Liver (tissue), 9 donors: Measurements from ENCODE around the gene FBXO47. TPM values are rescaled to one million over a fixed set of nuclear protein-coding genes. Genes with fewer than 3 reads are reported as not detected.

Experiments
- DNase-seq: peaks from one replicate; pipeline ENCODE4 v3.0.0-alpha.2; 2017; ENCODE audit warnings: low spot score
- H3K27ac ChIP-seq, 2 donors: one replicate each; pipeline ENCODE4 v1.7.0; 2013; ENCODE audit warnings: inconsistent platforms in 2 of 2, low read length in 2 of 2, control low read depth in 1 of 2, low read depth in 1 of 2, mild to moderate bottlenecking in 1 of 2
- H3K27me3 ChIP-seq, 4 donors: one replicate each; pipeline versions ENCODE4 v1.6.1 to v1.7.0; 2013; ENCODE audit warnings: low read length in 3 of 4, inconsistent platforms in 1 of 4, mild to moderate bottlenecking in 1 of 4, moderate library complexity in 1 of 4; ENCODE audit not compliant: control insufficient read depth in 4 of 4, insufficient read depth in 4 of 4
- H3K36me3 ChIP-seq, 4 donors: one replicate each; pipeline versions ENCODE4 v1.6.1 to v1.7.0; 2013; ENCODE audit warnings: low read length in 3 of 4, mild to moderate bottlenecking in 3 of 4, low read depth in 1 of 4, moderate library complexity in 1 of 4; ENCODE audit not compliant: control insufficient read depth in 4 of 4, insufficient read depth in 3 of 4
- H3K4me1 ChIP-seq, 4 donors: one replicate each; pipeline versions ENCODE4 v1.6.1 to v1.7.0; 2013; ENCODE audit warnings: low read length in 3 of 4, mild to moderate bottlenecking in 3 of 4, moderate library complexity in 1 of 4; ENCODE audit not compliant: control insufficient read depth in 4 of 4, insufficient read depth in 4 of 4
- H3K4me3 ChIP-seq, 3 donors: one replicate each; pipeline versions ENCODE4 v1.6.1 to v1.7.0; 2013; ENCODE audit warnings: low read length in 3 of 3, control low read depth in 1 of 3, low read depth in 1 of 3, mild to moderate bottlenecking in 1 of 3
- H3K9ac ChIP-seq, 2 donors: one replicate each; pipeline ENCODE4 v1.7.0; 2013; ENCODE audit warnings: low read length in 2 of 2, mild to moderate bottlenecking in 2 of 2, moderate library complexity in 2 of 2, control low read depth in 1 of 2, low read depth in 1 of 2
- H3K9me3 ChIP-seq, 4 donors: one replicate each; pipeline versions ENCODE4 v1.6.1 to v1.7.0; 2013; ENCODE audit warnings: low read length in 3 of 4; ENCODE audit not compliant: control insufficient read depth in 4 of 4
- EGR1 ChIP-seq, 2 donors: IDR thresholded peaks; 2 replicates each; pipeline ENCODE4 v1.6.1; 2016 to 2018; ENCODE audit warnings: antibody characterized with exemption in 2 of 2, low read depth in 2 of 2
- HNF4A ChIP-seq, 2 donors: conservative IDR thresholded peaks; 2 replicates each; pipeline ENCODE4 v1.6.1; 2016; ENCODE audit warnings: antibody characterized with exemption in 2 of 2, mild to moderate bottlenecking in 2 of 2
- HNF4G ChIP-seq: IDR thresholded peaks from 2 replicates; pipeline ENCODE4 v1.6.1; 2016; ENCODE audit warnings: antibody characterized with exemption
- NR2F2 ChIP-seq: IDR thresholded peaks from 2 replicates; pipeline ENCODE4 v1.6.1; 2016; ENCODE audit warnings: antibody characterized with exemption
- RAD21 ChIP-seq, 2 donors: IDR thresholded peaks; 2 replicates each; pipeline ENCODE4 v1.6.1; 2016; ENCODE audit warnings: antibody characterized with exemption in 2 of 2, mild to moderate bottlenecking in 2 of 2
- RXRA ChIP-seq, 2 donors: IDR thresholded peaks; 2 replicates each; pipeline ENCODE4 v1.6.1; 2017 to 2018; ENCODE audit warnings: antibody characterized with exemption in 2 of 2, mild to moderate bottlenecking in 1 of 2
- SP1 ChIP-seq: IDR thresholded peaks from 2 replicates; pipeline ENCODE4 v1.6.1; 2018; ENCODE audit warnings: antibody characterized with exemption, mild to moderate bottlenecking
- TAF1 ChIP-seq: conservative IDR thresholded peaks from 2 replicates; pipeline ENCODE4 v1.6.1; 2016; ENCODE audit warnings: antibody characterized with exemption, mild to moderate bottlenecking
- YY1 ChIP-seq: IDR thresholded peaks from 2 replicates; pipeline ENCODE4 v1.6.1; 2016; ENCODE audit warnings: antibody characterized with exemption, mild to moderate bottlenecking
- WGBS: extraction: QIAGEN DNeasy Blood & Tissue Kit; methylation state at CpG from one replicate; pipeline ENCODE4 v1.1.7; 2013; 5-methylcytosine and 5-hydroxymethylcytosine counted together
- polyA plus RNA-seq, 2 donors: library from polyadenylated mRNA; stranded (reverse) in 1 of 2; unstranded in 1 of 2; fragments of 200-250 nt in 1 of 2; fragments of >200 nt in 1 of 2; fragmentation: Nextera tagmentation in 1 of 2; extraction: Ambion mirVana in 1 of 2; gene quantifications; one replicate each; pipeline versions ENCODE4 v1.2.1 to v1.2.3, GENCODE V29; 2013 to 2015
- total RNA-seq, 2 donors: library from RNA; depleted of rRNA; stranded (reverse); fragments of >200 nt; gene quantifications; one replicate each; pipeline ENCODE4 v1.2.3, GENCODE V29; 2014
- TF ChIP-seq, protein P1 (sequence below): IDR thresholded peaks from 2 replicates; pipeline ENCODE4 v1.6.1; 2016; ENCODE audit warnings: antibody characterized with exemption
- TF ChIP-seq, protein P2 (sequence below): IDR thresholded peaks from 2 replicates; pipeline ENCODE4 v1.6.1; 2016; ENCODE audit warnings: antibody characterized with exemption
- TF ChIP-seq, protein P3 (sequence below): IDR thresholded peaks from 2 replicates; pipeline ENCODE4 v1.6.1; 2016; ENCODE audit warnings: antibody characterized with exemption, mild to moderate bottlenecking
- TF ChIP-seq, protein P4 (sequence below): IDR thresholded peaks from 2 replicates; pipeline ENCODE4 v1.6.1; 2016; ENCODE audit warnings: antibody characterized with exemption
- donor health status: healthy.
- donor health status: healthy.
- donor health status: healthy.
- donor health status: healthy.
- donor health status: healthy.

Gene FBXO47
- total and polyA plus RNA-seq, 4 donors = not detected

DNA sequence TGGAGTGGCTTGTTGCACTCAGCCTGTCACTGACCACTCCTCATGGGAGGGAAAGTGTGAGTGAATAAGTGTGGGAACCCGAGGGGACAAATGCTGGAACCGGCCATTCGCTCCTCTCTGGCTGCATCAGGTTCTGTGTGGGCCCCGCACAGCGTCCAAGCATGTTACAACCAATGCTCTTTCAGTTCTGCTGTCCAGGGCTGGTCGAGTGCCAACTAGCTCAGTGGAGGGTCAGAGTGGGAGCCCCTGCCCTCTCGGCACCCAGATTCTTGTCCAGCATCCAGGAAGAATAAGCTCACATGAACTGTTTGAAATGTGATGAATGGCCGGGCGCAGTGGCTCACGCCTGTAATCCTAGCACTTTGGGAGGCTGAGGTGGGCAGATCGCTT, 48.3 kb upstream of the FBXO47 start:
- Histone ChIP-seq H3K27ac (no peak overlapping the region), H3K4me3 (no peak overlapping the region), H3K9ac (no peak overlapping the region), H3K4me1 (peaks cover 0 to 2% (median 0%) of the 10 kb centered on the region in 4 donors), H3K27me3 (no peaks in the 10 kb centered on the region), H3K9me3 (no peaks in the 10 kb centered on the region), H3K36me3 (no peaks in the 10 kb centered on the region)
- WGBS = 89% methylated on average over 11 of the region's 11 CpGs
- TF ChIP-seq, protein P1, sequence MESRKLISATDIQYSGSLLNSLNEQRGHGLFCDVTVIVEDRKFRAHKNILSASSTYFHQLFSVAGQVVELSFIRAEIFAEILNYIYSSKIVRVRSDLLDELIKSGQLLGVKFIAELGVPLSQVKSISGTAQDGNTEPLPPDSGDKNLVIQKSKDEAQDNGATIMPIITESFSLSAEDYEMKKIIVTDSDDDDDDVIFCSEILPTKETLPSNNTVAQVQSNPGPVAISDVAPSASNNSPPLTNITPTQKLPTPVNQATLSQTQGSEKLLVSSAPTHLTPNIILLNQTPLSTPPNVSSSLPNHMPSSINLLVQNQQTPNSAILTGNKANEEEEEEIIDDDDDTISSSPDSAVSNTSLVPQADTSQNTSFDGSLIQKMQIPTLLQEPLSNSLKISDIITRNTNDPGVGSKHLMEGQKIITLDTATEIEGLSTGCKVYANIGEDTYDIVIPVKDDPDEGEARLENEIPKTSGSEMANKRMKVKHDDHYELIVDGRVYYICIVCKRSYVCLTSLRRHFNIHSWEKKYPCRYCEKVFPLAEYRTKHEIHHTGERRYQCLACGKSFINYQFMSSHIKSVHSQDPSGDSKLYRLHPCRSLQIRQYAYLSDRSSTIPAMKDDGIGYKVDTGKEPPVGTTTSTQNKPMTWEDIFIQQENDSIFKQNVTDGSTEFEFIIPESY = no peak
- no peak for DNase-seq

DNA sequence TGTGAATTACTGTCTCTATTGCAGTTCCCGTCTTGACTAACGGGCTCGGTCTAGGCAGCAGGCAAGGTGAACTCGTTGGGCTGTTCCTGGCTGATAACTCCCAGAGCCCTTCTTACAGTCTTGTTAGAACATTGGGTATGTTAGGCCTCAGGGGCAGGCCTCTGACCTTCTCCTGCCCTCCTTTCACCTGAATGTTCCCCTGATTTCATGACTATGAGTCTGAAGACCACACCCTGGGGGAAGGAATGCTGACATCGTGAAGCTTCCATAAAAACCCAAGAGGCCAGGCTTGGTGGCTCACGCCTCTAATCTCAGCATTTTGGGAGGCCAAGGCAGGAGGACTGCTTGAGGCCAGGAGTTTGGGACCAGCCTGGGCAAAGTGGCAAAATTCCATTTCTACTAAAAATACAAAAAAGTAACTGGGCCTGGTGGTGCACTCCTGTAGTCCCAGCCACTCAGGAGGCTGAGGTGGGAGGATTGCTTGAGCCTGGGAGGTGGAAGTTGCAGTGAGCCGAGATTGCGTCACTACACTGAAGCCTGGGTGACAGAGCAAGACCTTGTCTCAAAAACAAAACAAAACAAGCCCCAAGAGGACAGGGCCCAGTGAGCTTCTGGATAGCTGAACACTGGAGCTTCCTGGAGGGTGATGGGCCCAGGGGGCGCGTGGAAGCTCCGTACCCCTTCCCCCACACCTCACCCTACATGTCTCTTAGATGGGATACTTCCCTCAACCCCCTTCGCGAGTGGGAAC, 47.8 kb upstream of the FBXO47 start:
- Histone ChIP-seq H3K9ac (no peak overlapping the region), H3K27ac (no peak overlapping the region), H3K36me3 (no peaks in the 10 kb centered on the region), H3K4me3 (no peak overlapping the region), H3K9me3 (no peaks in the 10 kb centered on the region), H3K4me1 (peaks cover 0 to 2% (median 0%) of the 10 kb centered on the region in 4 donors), H3K27me3 (no peaks in the 10 kb centered on the region)
- WGBS = 86% methylated on average over 13 of the region's 13 CpGs
- TF ChIP-seq EGR1 (IDR thresholded peaks at IDR 0.05; ENCODE audit: low read depth in 2 of 2) (no peak), NR2F2 (no peak), YY1 (no peak), SP1 (no peak), RAD21 (IDR thresholded peaks at IDR 0.05) (no peak), HNF4A (conservative IDR thresholded peaks at IDR 0.05) (no peak), HNF4G (no peak)
- TF ChIP-seq, protein P2, sequence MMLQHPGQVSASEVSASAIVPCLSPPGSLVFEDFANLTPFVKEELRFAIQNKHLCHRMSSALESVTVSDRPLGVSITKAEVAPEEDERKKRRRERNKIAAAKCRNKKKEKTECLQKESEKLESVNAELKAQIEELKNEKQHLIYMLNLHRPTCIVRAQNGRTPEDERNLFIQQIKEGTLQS = no peak
- TF ChIP-seq, protein P3, sequence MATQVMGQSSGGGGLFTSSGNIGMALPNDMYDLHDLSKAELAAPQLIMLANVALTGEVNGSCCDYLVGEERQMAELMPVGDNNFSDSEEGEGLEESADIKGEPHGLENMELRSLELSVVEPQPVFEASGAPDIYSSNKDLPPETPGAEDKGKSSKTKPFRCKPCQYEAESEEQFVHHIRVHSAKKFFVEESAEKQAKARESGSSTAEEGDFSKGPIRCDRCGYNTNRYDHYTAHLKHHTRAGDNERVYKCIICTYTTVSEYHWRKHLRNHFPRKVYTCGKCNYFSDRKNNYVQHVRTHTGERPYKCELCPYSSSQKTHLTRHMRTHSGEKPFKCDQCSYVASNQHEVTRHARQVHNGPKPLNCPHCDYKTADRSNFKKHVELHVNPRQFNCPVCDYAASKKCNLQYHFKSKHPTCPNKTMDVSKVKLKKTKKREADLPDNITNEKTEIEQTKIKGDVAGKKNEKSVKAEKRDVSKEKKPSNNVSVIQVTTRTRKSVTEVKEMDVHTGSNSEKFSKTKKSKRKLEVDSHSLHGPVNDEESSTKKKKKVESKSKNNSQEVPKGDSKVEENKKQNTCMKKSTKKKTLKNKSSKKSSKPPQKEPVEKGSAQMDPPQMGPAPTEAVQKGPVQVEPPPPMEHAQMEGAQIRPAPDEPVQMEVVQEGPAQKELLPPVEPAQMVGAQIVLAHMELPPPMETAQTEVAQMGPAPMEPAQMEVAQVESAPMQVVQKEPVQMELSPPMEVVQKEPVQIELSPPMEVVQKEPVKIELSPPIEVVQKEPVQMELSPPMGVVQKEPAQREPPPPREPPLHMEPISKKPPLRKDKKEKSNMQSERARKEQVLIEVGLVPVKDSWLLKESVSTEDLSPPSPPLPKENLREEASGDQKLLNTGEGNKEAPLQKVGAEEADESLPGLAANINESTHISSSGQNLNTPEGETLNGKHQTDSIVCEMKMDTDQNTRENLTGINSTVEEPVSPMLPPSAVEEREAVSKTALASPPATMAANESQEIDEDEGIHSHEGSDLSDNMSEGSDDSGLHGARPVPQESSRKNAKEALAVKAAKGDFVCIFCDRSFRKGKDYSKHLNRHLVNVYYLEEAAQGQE = no peak
- no peak for DNase-seq

DNA sequence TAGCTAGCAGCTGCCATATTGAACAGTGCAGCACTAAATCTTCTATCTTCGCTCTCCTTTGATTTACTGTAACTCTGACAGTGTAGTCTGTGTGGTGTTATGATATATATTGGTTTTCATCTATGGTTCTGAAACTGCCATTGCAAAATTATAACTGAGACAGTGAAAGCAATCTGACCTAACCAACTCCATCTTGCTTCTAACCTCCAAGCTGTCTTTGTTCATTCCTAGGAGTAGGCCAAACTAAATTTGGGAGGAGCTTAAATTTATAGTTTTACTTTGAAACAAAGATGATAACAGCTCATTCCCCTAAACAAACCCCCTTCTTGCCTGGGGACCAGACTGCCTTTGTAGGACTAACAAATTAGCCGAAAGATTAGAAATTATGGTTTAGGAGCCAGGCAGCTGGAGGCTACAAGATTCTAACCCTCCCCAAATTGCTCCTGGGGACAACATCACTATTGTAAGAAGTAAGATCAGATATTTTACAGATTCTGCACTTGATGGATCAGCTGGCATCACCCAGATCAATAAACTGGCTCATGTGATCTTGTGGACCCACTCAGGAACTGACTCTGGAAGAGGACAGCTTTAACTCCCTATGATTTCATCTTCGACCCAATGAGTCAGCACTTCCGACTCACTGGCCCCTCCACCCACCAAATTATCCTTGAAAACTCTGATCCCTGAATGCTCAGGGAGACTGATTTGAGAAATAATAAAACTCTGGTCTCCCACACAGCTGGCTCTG, 47.0 kb upstream of the FBXO47 start:
- H3K4me1 ChIP-seq = peaks cover 0 to 2% (median 0%) of the 10 kb centered on the region in 4 donors
- H3K4me3 ChIP-seq = no peak overlapping the region
- no peak overlapping the region for H3K27ac ChIP-seq
- no peak for DNase-seq
- 88% methylated on average over 4 of the region's 4 CpGs for WGBS
- no peak overlapping the region for H3K9ac ChIP-seq
- H3K27me3 ChIP-seq = no peaks in the 10 kb centered on the region
- H3K9me3 ChIP-seq = no peaks in the 10 kb centered on the region
- no peaks in the 10 kb centered on the region for H3K36me3 ChIP-seq
- TF ChIP-seq NR2F2 = no peak
- TF ChIP-seq, protein P3 = no peak
- TF ChIP-seq, protein P4, sequence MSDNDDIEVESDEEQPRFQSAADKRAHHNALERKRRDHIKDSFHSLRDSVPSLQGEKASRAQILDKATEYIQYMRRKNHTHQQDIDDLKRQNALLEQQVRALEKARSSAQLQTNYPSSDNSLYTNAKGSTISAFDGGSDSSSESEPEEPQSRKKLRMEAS = no peak
- TF ChIP-seq EGR1 (IDR thresholded peaks at IDR 0.05; ENCODE audit: low read depth in 2 of 2) = no peak
- TF ChIP-seq, protein P1 = no peak
- no peak for TF ChIP-seq HNF4G
- no peak for TF ChIP-seq TAF1
- no peak for TF ChIP-seq SP1
- no peak for TF ChIP-seq RXRA (IDR thresholded peaks at IDR 0.05)
- TF ChIP-seq HNF4A (conservative IDR thresholded peaks at IDR 0.05) = no peak
